HepG2 (cell line): ENCODE data around the gene NCLN. TPM values are rescaled to one million over a fixed set of nuclear protein-coding genes. Genes with fewer than 3 reads are reported as not detected.

Source experiments
- BRCA1 ChIP-seq: sonication (generic); formaldehyde crosslinking; IDR thresholded peaks from 2 replicates; pipeline ENCODE4 v1.4.0; 2020; ENCODE audit warnings: missing genetic modification reagents
- HNF1A ChIP-seq, 2 experiments: sonication (generic) in 1 of 2; formaldehyde crosslinking in 1 of 2; IDR thresholded peaks; 2 replicates each; pipeline versions ENCODE4 v1.4.0 to v1.6.1; 2016 to 2020; ENCODE audit warnings: borderline replicate concordance in 1 of 2, low read depth in 1 of 2, mild to moderate bottlenecking in 1 of 2, missing genetic modification reagents in 1 of 2
- SKIL ChIP-seq: sonication (generic); formaldehyde crosslinking; IDR thresholded peaks from 2 replicates; pipeline ENCODE4 v1.8.0; 2022; ENCODE audit warnings: missing genetic modification reagents, mild to moderate bottlenecking, moderate library complexity, borderline replicate concordance
- TOE1 ChIP-seq: sonication (generic); formaldehyde crosslinking; IDR thresholded peaks from 2 replicates; pipeline ENCODE4 v1.4.0; 2020; ENCODE audit warnings: mild to moderate bottlenecking, missing genetic modification reagents
- XRCC5 ChIP-seq: fragments of 200-400 bp; formaldehyde crosslinking; optimal IDR thresholded peaks from 2 replicates; pipeline ENCODE3; 2017; ENCODE audit warnings: mild to moderate bottlenecking, low read length
- ZMAT3 ChIP-seq: sonication (generic); formaldehyde crosslinking; conservative IDR thresholded peaks from 2 replicates; pipeline ENCODE4 v1.7.0; 2021; ENCODE audit warnings: missing genetic modification reagents
- ZNF18 ChIP-seq: sonication (generic); formaldehyde crosslinking; IDR thresholded peaks from 2 replicates; pipeline ENCODE4 v1.8.0; 2022; ENCODE audit warnings: mild to moderate bottlenecking, missing genetic modification reagents; ENCODE audit not compliant: insufficient replicate concordance
- ZNF263 ChIP-seq: sonication (generic); formaldehyde crosslinking; IDR thresholded peaks from 2 replicates; pipeline ENCODE4 v1.4.0; 2020; ENCODE audit warnings: missing genetic modification reagents
- ZNF550 ChIP-seq: sonication (generic); formaldehyde crosslinking; IDR thresholded peaks from 2 replicates; pipeline ENCODE4 v1.4.0; 2020; ENCODE audit warnings: mild to moderate bottlenecking, missing genetic modification reagents, borderline replicate concordance
- ZNF569 ChIP-seq: sonication (generic); formaldehyde crosslinking; IDR thresholded peaks from 2 replicates; pipeline ENCODE4 v1.5.0; 2020; ENCODE audit warnings: mild to moderate bottlenecking, missing genetic modification reagents, moderate library complexity, borderline replicate concordance
- ZNF816 ChIP-seq: sonication (generic); formaldehyde crosslinking; IDR thresholded peaks from 2 replicates; pipeline ENCODE4 v1.8.0; 2022; ENCODE audit warnings: missing genetic modification reagents, mild to moderate bottlenecking, borderline replicate concordance
- polyA plus RNA-seq, 8 experiments: library from polyadenylated mRNA; depleted of rRNA in 3 of 8; stranded (reverse) in 7 of 8; unstranded in 1 of 8; fragments of >200 nt; fragmentation: Illumina TruSeq in 4 of 8; extraction: Trizol in 4 of 8; gene quantifications; 2 replicates each; pipeline versions ENCODE4 v1.2.1 to v1.2.3, GENCODE V29; 2011 to 2016; ENCODE audit warnings: low read depth in 4 of 8, missing spikeins in 1 of 8, mixed read lengths in 1 of 8; ENCODE audit not compliant: insufficient read depth in 1 of 8
- total RNA-seq, 5 experiments: library from RNA; depleted of rRNA; stranded (reverse); fragments of >200 nt; fragmentation: Illumina TruSeq; extraction: Trizol; gene quantifications; 2 replicates each; pipeline ENCODE4 v1.2.3, GENCODE V29; 2016; ENCODE audit warnings: low read depth in 1 of 5
- TF ChIP-seq, protein P1 (sequence below): sonication (generic); formaldehyde crosslinking; IDR thresholded peaks from 2 replicates; pipeline ENCODE4 v1.5.0; 2020; ENCODE audit warnings: missing genetic modification reagents
- TF ChIP-seq, protein P2 (sequence below): sonication (generic); formaldehyde crosslinking; conservative IDR thresholded peaks from 2 replicates; pipeline ENCODE4 v1.5.0; 2020; ENCODE audit warnings: missing genetic modification reagents

The NCLN gene
- total and polyA plus RNA-seq, 2 of the 13 experiments (the other 11 are each of a cell fraction or from before 2014, with no cell fraction given): 42.6 to 56.0 TPM

GRCh38 chr19:3186891-3187661, 1.3 kb downstream of the NCLN start (continued):
- TF ChIP-seq HNF1A (IDR thresholded peaks at IDR 0.05; ENCODE audit: low read depth): no peak
- no peak for TF ChIP-seq HNF1A (CRISPR knock-in tag; IDR thresholded peaks at IDR 0.05; ENCODE audit: borderline replicate concordance)
- no peak for TF ChIP-seq TOE1 (CRISPR knock-in tag)
- TF ChIP-seq ZNF550: no peak
- no peak for TF ChIP-seq ZNF569
- TF ChIP-seq, protein P1, sequence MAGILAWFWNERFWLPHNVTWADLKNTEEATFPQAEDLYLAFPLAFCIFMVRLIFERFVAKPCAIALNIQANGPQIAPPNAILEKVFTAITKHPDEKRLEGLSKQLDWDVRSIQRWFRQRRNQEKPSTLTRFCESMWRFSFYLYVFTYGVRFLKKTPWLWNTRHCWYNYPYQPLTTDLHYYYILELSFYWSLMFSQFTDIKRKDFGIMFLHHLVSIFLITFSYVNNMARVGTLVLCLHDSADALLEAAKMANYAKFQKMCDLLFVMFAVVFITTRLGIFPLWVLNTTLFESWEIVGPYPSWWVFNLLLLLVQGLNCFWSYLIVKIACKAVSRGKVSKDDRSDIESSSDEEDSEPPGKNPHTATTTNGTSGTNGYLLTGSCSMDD (CRISPR knock-in tag): no peak
- TF ChIP-seq, protein P2, sequence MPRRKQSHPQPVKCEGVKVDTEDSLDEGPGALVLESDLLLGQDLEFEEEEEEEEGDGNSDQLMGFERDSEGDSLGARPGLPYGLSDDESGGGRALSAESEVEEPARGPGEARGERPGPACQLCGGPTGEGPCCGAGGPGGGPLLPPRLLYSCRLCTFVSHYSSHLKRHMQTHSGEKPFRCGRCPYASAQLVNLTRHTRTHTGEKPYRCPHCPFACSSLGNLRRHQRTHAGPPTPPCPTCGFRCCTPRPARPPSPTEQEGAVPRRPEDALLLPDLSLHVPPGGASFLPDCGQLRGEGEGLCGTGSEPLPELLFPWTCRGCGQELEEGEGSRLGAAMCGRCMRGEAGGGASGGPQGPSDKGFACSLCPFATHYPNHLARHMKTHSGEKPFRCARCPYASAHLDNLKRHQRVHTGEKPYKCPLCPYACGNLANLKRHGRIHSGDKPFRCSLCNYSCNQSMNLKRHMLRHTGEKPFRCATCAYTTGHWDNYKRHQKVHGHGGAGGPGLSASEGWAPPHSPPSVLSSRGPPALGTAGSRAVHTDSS (CRISPR knock-in tag): no peak
- no peak for TF ChIP-seq ZMAT3 (CRISPR knock-in tag)
- TF ChIP-seq ZNF18 (CRISPR knock-in tag): no peak
- TF ChIP-seq XRCC5: no peak
- TF ChIP-seq BRCA1: no peak
- no peak for TF ChIP-seq SKIL (CRISPR knock-in tag)
- TF ChIP-seq ZNF816: no peak
- no peak for TF ChIP-seq ZNF263 (CRISPR knock-in tag)
